ENCODE data around the gene IL2RG. TPM values are rescaled to one million over a fixed set of nuclear protein-coding genes. Genes with fewer than 3 reads are reported as not detected.

Gene IL2RG
- total RNA-seq, 4 donors from 2014 or later, result 4.6 to 12.2 (median 5.5) TPM

DNA sequence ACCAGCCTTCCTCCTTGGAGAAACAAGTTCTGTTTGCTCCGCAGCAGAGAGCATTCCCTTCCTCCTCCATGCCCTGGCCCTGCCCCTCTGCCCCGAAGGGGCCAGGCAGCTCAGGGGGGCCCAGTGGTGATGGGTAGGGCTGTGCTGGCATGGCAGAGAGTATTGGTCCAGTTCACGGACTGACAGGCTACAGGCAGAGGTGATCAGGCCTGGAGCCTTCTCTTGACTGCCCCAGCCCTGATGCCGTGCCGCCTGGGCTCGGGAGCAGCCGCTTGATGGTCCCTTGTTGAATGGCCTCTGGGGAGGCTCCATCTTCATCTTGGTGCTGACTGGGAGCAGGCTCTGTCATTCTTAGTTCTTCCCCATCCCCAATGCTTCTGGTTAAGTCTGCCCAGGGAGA lies 42.8 kb upstream of the IL2RG start:
- H3K27me3 ChIP-seq, result peaks cover 0 to 5% of the 10 kb centered on the region in 2 donors
- peaks cover 0 to 21% (median 0%) of the 10 kb centered on the region in 3 donors for H3K36me3 ChIP-seq
- 84 to 88% methylated on average over 4 to 7 of the region's 7 CpGs for WGBS, 2 donors
- H3K9me3 ChIP-seq, result no peaks in the 10 kb centered on the region
- no peaks in the 10 kb centered on the region for H3K4me1 ChIP-seq
- no peak overlapping the region for H3K27ac ChIP-seq
- TF ChIP-seq, protein P1, sequence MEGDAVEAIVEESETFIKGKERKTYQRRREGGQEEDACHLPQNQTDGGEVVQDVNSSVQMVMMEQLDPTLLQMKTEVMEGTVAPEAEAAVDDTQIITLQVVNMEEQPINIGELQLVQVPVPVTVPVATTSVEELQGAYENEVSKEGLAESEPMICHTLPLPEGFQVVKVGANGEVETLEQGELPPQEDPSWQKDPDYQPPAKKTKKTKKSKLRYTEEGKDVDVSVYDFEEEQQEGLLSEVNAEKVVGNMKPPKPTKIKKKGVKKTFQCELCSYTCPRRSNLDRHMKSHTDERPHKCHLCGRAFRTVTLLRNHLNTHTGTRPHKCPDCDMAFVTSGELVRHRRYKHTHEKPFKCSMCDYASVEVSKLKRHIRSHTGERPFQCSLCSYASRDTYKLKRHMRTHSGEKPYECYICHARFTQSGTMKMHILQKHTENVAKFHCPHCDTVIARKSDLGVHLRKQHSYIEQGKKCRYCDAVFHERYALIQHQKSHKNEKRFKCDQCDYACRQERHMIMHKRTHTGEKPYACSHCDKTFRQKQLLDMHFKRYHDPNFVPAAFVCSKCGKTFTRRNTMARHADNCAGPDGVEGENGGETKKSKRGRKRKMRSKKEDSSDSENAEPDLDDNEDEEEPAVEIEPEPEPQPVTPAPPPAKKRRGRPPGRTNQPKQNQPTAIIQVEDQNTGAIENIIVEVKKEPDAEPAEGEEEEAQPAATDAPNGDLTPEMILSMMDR (IDR thresholded peaks at IDR 0.05), result no peak
- TF ChIP-seq EP300 (IDR thresholded peaks at IDR 0.05), result no peak
- no peak for TF ChIP-seq POLR2A (IDR thresholded peaks at IDR 0.05)
- DNase-seq (ENCODE audit: low spot score in 2 of 2), result no peak
- no peak overlapping the region for H3K4me3 ChIP-seq

- Histone ChIP-seq H3K4me1 (peaks cover 0 to 7% (median 0%) of the 10 kb centered on the region in 4 donors), H3K27me3 (peaks cover 0 to under 1% of the 10 kb centered on the region in 2 donors), H3K27ac (no peak overlapping the region), H3K36me3 (peaks cover 0 to 15% (median 0%) of the 10 kb centered on the region in 3 donors), H3K4me3 (no peak overlapping the region), H3K9me3 (no peaks in the 10 kb centered on the region)
- DNase-seq (ENCODE audit: low spot score in 2 of 2), result no peak
- TF ChIP-seq POLR2A (IDR thresholded peaks at IDR 0.05), result no peak
- no peak for TF ChIP-seq EP300 (IDR thresholded peaks at IDR 0.05)
- TF ChIP-seq, protein P1 (IDR thresholded peaks at IDR 0.05), result no peak
- 68 to 70% methylated on average over 4 to 7 of the region's 7 CpGs for WGBS, 2 donors
These were observed 40.0 kb upstream of the IL2RG start for GRCh38 chrX:71151366-71151765.

DNA sequence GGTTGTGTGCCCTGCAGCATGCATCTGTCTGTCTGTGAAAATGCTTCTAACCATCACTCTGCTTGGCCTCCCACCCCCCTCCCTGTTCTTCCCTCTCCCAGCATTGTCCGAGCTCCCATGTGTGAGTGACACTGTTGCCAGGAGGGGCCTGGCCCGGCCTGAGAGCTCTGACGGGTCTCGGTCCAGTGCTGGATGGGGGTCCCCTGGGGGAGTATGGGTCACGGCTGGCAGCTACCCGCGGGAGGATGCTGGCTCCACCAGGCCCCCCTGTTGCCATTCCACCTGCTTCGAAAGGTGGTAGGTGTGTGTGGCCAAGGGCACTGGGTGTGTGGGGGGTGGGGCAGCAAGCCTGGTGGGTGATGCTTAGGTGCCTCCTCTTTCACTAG lies 36.9 kb upstream of the IL2RG start:
- Histone ChIP-seq H3K4me1 (peaks cover 0 to 22% (median 0%) of the 10 kb centered on the region in 4 donors), H3K4me3 (no peak overlapping the region), H3K36me3 (no peaks in the 10 kb centered on the region), H3K27me3 (no peaks in the 10 kb centered on the region), H3K27ac (peak overlapping the region in 2 of 4 donors; percentile 71 to 74), H3K9me3 (no peaks in the 10 kb centered on the region)
- WGBS, 2 donors, result 78% methylated on average over 8 of the region's 8 CpGs; no CpG with 5 or more reads in 1 of the 2 donors
- no peak for TF ChIP-seq POLR2A (IDR thresholded peaks at IDR 0.05)
- TF ChIP-seq EP300 (IDR thresholded peaks at IDR 0.05), result no peak
- TF ChIP-seq, protein P1 (IDR thresholded peaks at IDR 0.05), result no peak
- no peak for DNase-seq (ENCODE audit: low spot score in 2 of 2)

- Histone ChIP-seq H3K4me1 (peaks cover 0 to 25% (median 0%) of the 10 kb centered on the region in 4 donors), H3K36me3 (no peaks in the 10 kb centered on the region), H3K4me3 (no peak overlapping the region), H3K27ac (peak overlapping the region in 2 of 4 donors; percentile 71 to 74), H3K27me3 (no peaks in the 10 kb centered on the region), H3K9me3 (no peaks in the 10 kb centered on the region)
- DNase-seq (ENCODE audit: low spot score in 2 of 2), result no peak
- WGBS, 2 donors, result 33 to 79% methylated on average over 4 to 28 of the region's 28 CpGs
- no peak for TF ChIP-seq POLR2A (IDR thresholded peaks at IDR 0.05)
- TF ChIP-seq, protein P1 (IDR thresholded peaks at IDR 0.05), result peak in 1 of 5 experiments; percentile 12
These were observed 36.3 kb upstream of the IL2RG start for GRCh38 chrX:71147496-71148277.

DNA sequence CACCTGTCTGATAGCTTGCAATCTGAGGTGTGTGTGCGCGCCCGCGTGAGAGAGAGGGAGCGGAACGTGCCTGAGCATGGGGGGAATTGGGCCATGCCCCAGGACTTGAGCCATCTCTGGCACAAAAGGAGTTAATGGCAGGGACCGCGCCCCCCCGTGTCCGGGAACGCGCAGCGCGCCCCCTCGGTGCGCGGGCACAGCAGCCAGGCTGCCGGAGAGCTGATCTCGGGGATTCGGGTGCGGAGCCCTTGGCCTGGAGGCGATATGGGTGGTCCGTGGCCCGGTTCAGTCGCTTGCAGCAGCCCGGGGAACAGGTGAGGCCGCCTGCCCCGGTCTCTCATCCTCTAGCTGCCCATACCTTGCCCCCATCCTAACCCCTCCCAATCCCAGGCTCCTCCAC lies 33.3 kb upstream of the IL2RG start, which contains the start of gene NLGN3:
Gene NLGN3, plus strand, starts transcription at position 191 of the 400 bp plus-strand sequence. CDS start 2,909 bp downstream, outside the sequence.
- no peak for DNase-seq (ENCODE audit: low spot score in 2 of 2)
- peak in 1 of 2 donors; percentile 24 for TF ChIP-seq EP300 (IDR thresholded peaks at IDR 0.05)
- TF ChIP-seq, protein P1 (IDR thresholded peaks at IDR 0.05), result no peak
- H3K4me3 ChIP-seq, result peak within 1 kb of the TSS; percentile 25 to 52 (median 34)
- H3K27me3 ChIP-seq, result no peaks in the 10 kb centered on the region
- H3K36me3 ChIP-seq, result peaks cover 0 to 25% (median 0%) of the 10 kb centered on the region in 3 donors
- H3K9me3 ChIP-seq, result no peaks in the 10 kb centered on the region
- peaks cover 0 to 25% (median 0%) of the 10 kb centered on the region in 4 donors for H3K4me1 ChIP-seq
- H3K27ac ChIP-seq, result peak within 1 kb of the TSS; percentile 19 to 82 (median 46)
- 20 to 43% methylated on average over 5 to 21 of the region's 28 CpGs for WGBS, 2 donors
